ENCODE measurements around the gene GALNTL6.

Gene GALNTL6

GRCh38 chr4:172986114-172986513 is 1172.9 kb downstream of the GALNTL6 start:
- no peak for DNase-seq (ENCODE audit: low spot score)

GRCh38 chr4:172989984-172990820 is 1177.0 kb downstream of the GALNTL6 start:
- no peak for DNase-seq (ENCODE audit: low spot score)

DNA sequence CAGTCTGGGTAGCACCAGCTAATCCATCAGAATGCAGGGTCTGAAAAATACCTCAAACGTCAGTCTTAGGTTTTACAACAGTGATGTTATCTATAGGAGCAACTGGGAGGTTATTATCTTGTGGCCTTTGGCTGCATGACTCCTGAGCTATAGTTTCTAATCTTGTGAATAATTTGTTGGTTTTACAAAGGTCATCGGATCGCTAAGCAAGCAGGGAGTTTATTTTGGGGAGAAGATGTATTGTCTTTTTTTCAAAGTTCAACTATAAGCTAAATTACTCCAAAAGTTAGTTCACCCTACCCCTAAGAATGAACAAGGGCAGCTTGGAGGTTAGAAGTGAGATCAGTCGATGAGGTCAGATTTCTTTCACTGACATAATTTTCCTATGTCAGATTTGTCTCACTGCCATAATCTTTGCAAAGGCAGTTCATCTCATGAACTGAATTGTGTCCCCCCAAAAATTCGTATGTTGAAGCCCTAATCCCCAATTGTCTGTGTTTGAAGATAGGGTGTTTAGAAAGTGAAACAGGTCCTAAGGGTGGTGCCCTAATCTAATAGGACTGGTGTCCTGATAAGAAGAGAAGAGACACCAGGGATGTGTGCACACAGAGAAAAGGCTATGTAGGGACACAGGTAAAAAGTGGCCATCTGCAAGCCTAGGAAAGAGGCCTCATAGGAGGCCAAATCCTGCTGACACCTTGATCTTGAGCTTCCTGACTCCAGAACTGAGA is 1179.6 kb downstream of the GALNTL6 start:
- no peak for DNase-seq (ENCODE audit: low spot score)

DNA sequence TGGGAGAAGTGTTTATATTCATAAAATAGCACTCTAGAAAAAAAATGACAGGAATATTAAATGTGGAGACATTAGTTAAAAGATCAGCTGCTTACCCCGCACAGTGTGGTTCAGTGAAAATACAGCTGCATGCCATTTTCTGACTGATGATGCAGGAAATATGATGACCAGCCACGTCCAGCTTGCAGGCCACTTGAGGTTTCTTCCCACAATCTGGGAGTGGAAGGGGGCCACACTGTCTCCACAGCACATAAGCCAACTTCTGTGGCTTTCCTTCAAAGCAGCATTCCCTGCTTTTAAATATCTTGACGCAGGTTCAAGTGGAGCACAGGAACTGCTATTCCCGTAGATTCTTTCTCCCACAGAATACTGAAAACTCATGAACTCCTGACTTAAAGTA is 1182.0 kb downstream of the GALNTL6 start:
- DNase-seq (ENCODE audit: low spot score): no peak

GRCh38 chr4:172995704-172996103 is 1182.5 kb downstream of the GALNTL6 start:
- no peak for DNase-seq (ENCODE audit: low spot score)

DNA sequence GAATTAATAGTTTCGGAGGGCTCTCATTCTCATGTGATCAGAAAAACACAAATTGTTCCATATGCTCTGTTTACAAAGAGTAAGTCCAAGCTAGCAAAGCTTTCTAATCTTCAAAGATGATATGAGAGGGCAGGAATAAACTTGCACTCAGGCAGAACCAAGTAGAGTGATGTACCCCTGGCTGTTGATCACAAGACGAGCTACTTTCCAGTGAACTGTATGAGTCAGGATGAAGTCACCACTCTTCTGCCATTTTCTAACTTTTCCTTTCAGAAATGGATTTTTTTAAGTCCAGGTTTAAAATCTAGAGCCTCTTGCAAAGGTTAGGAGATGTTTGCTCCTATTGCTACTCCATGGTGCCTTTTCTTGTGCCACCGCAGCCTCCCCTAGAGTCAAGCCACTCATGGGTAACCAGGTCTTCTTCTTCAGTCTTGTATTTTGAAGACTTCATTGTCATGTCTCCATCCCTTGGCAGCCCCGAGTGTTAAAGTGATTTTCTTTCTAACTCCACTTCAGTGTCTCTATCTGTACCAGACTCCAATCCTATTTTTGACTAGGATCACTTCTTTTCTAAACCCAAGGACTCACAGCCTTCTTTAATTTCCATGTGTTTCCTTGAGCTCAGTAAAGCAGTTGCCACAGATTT is 1183.5 kb downstream of the GALNTL6 start:
- DNase-seq (ENCODE audit: low spot score): no peak

- no peak for DNase-seq (ENCODE audit: low spot score)
Observed at GRCh38 chr4:172997217-172997609, 1184.0 kb downstream of the GALNTL6 start.

DNA sequence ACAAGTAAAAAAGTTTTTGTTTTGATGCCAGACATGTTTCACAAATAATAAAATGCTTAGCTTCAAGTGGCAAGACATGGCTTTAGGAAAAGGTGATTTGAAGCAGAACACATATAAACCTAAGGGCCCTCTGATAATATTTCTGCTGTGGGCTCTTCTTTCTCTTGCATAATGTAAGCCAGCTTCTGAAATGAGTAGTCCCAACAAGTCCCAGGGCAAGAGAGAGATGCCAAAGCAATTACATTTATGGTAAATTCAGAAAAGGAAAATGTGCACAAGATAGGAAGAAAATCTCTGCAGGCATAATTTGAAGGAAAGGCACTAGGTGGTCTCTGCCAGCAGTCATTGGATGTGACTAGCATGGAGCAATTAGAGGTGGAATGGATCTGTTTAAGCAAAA is 1184.7 kb downstream of the GALNTL6 start:
- no peak for DNase-seq (ENCODE audit: low spot score)

- DNase-seq (ENCODE audit: low spot score): peak; percentile 35
Observed at GRCh38 chr4:172998527-172999469, 1185.6 kb downstream of the GALNTL6 start.

GRCh38 chr4:173001571-173001970 is 1188.4 kb downstream of the GALNTL6 start:
- DNase-seq (ENCODE audit: low spot score): no peak

DNA sequence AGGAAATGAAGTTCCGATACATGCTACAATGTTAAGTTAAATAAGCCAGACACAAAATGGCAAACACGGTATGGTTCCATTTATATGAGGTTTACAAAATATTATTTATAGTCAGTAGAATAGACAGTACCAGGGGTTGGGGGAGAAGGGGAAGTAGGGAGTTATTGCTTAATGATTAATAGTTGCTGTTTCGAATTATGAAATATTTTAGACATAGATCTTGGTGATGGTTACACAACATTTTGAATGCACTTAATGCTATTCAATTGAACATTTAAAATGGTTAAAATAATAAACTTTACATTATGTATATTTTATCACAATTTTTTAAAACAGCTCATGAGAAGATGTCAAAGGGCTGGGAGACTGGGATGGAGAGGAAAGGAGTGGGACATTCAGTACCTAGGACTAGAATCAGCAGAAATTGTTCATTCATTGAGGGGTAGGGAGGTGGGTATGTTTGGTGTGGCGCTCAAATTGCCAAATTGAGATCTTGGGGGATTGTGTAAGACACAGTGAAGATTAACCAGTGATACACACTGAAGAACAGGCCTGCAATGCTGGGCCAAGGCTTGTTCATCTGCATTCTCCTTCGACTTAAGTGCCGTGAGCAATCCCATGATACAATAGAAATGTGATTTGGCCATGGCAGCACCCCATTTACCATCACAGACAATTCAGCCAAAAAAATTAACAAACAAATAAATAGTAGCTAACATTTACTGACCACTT is 1189.8 kb downstream of the GALNTL6 start:
- DNase-seq (ENCODE audit: low spot score): no peak

DNA sequence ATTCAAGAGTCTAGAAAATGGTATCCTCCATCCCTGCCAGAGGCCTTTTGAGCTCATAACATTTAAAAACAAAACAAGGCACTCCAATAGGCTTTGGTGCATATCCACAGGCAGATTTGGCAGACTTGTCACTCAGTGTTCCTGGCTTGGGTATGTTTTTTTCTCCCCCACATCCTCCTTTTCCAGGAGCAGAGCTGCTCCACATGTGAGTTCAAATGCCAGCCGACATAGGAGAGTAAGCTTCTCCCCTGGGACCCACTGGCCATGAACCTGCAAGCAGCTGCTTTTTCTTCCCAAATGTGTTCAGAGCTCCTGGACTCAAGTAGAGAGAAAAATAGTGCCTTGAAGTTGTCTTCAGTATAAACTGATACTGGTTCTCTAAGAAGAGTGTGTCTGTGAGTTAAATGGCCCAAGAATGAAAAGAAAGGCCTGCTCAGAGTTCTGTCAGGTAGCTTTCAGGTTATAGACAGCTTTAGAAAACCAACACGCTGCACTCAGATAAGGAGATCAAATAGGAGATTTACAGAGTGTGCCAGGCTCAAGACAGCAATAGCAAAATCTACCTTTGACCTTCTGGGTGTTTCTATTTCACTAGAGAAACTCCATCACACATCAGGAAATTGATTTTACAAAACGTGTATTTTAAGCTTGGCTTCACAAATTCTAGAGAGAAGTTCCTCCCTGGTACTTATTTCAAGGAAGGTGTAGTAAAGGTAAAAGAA is 1192.9 kb downstream of the GALNTL6 start:
- DNase-seq (ENCODE audit: low spot score): no peak

GRCh38 chr4:173008436-173008835 is 1195.2 kb downstream of the GALNTL6 start:
- DNase-seq (ENCODE audit: low spot score): no peak

GRCh38 chr4:173009129-173009823 is 1196.1 kb downstream of the GALNTL6 start:
- DNase-seq (ENCODE audit: low spot score): no peak

DNA sequence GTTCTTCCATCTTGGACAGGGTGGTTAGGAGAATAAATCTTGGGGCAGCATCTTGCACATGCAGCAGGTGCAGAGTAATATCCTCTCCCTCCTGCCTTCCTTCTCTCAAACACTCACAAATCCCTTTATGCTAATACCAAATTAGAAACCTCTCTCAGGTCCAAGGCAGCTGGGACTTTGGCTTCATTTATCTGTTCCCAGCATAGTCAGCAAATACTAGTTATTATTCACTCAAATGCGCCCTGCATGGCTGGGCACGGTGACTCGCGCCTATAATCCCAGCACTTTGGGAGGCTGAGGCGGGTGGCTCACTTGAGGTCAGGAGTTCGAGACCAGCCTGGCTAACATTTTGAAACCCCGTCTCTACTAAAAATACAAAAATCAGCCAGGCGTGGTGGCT is 1199.4 kb downstream of the GALNTL6 start:
- no peak for DNase-seq (ENCODE audit: low spot score)

DNA sequence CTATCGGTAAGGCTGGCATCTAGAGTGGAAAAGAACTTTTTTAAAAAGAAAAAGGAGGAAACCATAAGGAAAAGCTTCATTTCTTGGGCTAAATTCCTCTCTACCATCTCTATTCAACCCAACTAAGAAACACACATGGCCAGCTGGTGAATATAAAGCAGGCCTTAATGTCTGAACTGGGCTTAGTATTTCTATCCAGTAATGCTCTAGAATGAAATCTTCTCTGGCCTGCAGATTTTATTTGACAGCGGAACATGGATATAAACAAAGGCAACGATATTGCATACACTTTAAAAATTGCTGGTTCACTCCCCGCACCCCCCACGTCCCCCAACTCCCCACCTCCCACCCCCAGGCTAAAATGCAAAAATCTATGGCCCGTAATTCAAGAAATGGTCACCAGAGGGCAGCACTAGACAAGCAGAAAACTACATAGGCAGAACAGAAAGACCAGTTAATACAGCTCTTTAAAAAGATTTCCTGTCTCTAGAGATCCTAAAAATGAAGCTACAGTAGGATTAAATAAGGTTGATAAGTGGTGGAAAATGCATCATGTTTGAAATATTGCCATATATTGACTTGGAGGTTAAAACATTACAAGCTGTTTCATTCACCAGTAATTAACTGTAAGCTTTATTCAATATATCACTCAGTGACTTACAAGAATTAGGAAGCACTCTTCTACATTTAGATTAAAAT is 1200.2 kb downstream of the GALNTL6 start:
- peak; percentile 71 for DNase-seq (ENCODE audit: low spot score)

GRCh38 chr4:173014113-173014558 is 1200.9 kb downstream of the GALNTL6 start:
- DNase-seq (ENCODE audit: low spot score): peak; percentile 81

- DNase-seq (ENCODE audit: low spot score): no peak
Observed at GRCh38 chr4:173014836-173015235, 1201.6 kb downstream of the GALNTL6 start.

DNA sequence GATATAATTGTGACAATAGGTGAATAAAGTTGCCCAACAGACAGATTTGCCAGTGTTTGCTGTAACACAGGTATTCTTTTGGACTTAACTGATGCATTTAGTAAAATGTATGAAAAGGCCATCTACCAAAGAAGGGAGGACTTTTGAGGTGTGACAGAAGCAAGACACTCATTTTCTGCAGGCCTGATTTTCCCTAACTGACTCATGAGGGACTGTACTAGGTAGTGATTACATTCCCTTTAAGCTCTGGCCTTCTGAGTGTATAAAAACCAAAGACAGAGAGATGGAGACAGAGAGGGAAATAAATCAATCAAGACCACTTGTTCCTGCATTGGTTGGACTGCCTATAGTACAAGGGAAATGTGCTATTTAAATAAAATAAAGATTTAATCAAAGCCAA is 1204.6 kb downstream of the GALNTL6 start:
- no peak for DNase-seq (ENCODE audit: low spot score)

All from iPS-NIHi11 (cell line).